ENCODE data around the gene AREG.

AREG gene

GRCh38 chr4:74466242-74466641 lies 21.3 kb downstream of the AREG start:
- DNase-seq, result no peak

DNA sequence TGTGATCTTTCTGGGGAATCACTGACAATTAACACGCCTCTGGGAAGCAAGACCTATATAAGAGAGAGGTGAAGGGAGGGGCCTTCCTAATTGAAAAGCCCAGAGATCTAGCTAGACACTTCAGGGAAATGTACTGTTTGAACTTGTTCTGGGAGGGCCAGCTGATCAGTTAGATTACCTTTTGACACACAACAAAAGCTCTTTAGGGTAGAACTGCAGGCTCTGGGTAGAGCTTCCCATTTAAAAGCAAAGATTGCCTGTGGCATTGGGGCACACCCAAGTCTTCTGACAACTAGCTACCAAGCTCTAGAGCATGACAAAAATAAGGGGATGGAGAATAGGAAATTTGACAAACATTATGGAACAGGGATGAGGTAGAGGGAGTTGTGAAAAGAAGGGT lies 26.3 kb downstream of the AREG start:
- DNase-seq, result no peak

GRCh38 chr4:74473155-74473811 lies 28.3 kb downstream of the AREG start:
- no peak for DNase-seq

GRCh38 chr4:74474345-74475090 lies 29.6 kb downstream of the AREG start:
- DNase-seq, result no peak

GRCh38 chr4:74475091-74475800 lies 30.3 kb downstream of the AREG start:
- DNase-seq, result no peak

DNA sequence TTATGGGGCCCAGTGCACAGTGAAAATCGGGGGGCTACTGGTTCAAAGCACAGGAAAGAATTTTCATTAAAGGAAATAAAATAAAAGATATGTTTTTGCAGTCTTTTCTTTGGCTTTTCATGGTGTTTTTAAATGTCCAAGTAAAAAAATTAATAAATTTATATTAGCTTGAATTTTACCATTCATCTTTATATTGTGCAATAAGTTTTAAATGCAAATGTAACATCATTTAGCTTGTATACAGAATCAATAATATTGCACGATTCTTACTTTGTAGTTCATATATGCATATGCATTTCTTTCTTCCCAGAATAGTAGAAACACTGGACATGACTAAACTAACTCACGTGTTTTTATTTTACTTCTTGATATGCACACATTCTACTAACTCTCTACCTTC lies 31.0 kb downstream of the AREG start:
- no peak for DNase-seq

GRCh38 chr4:74479009-74479408 lies 34.1 kb downstream of the AREG start:
- no peak for DNase-seq

GRCh38 chr4:74480267-74480666 lies 35.3 kb downstream of the AREG start:
- DNase-seq, result no peak

GRCh38 chr4:74481891-74482609 lies 37.1 kb downstream of the AREG start:
- DNase-seq, result no peak

DNA sequence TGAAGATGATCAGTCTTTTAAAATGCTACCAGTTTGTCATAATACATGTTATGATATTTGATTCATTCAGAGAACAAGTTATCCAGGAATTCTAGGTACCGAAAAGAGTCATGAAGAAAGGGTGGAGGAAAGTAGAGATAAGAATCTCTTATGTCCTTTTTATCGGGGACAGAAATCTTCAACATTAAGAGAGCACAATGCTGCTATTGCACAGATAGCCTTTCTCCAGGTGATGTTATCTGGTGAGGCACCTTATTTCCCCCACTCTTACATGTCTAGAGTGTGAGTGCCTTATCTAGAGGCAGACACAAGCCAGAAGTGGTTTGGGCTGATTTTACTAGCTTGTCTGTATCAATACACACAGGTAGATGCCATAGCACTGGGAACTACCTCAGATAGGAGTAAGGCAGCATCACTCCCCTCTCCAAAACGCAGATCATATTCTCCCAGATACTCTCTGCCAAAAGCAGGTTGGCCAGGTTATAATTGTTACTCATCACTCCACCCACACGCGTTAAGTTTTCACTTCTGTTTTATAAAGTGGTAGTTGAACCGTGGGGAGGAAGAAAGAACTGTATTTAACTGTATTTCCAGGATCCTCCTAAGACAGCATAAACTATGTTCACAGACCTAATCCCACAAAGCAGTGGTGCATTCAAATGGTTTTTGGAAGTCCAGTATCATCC lies 38.4 kb downstream of the AREG start:
- DNase-seq, result no peak

DNA sequence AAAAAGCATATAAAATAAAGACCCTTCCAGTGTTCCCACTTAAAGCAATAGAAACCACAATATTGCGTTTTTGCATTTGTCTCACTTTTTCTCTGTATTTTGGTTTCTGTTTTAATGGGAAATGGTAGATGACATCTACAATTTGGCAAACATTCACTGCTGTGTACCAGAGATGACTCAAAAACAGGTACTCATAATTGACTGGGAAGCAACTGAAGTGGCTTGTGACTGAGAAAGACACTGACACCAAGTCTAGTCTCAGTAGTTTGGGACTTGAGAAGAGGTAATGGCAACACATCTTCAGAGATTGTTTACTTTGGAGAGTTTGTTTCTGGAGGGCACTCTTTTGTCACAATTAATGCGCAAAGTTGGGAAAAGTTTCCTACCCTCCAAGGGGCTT lies 42.0 kb downstream of the AREG start:
- no peak for DNase-seq

- no peak for DNase-seq
Measured at GRCh38 chr4:74487771-74488170, 42.8 kb downstream of the AREG start.

GRCh38 chr4:74490736-74491135 lies 45.8 kb downstream of the AREG start:
- no peak for DNase-seq

DNA sequence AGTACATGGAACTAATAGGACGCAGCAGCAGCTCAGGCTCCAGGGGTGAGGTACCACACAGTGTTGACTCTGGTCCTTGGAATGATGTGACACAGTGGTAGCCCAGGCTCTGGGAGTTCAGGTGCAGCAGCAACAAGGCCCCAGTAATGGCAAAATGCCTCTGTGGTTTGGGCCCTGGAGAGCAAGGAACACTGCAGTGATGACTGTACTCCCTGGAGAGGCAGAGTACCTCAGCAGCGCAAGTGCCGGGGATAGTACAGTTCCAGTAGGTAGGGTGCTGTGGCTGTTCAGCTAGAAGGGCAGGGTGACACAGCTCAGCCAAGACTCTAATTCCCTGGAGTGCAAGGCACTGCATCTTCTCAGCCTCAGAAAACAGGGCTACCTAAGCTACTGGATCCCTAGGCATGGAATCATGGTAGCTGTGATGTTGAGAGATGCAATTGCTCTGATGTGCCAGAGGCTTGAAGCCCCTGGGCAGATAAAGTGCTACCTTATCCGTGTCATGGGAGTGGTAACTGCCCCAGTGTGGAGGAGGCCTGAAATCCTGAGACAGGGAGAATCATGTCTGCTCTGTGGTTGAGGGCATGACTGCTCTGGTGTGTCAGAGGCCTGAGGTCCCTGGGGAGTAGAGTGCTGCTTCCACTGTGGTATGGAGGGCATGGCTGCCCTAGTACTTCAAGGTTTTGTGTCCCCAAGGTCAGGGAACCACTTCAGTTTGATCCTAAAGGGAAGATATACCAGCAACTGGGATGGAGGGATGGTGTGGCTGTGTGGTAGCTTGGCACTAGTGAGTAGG lies 55.2 kb downstream of the AREG start:
- DNase-seq, result no peak

GRCh38 chr4:74501579-74501978 lies 56.6 kb downstream of the AREG start:
- DNase-seq, result no peak

DNA sequence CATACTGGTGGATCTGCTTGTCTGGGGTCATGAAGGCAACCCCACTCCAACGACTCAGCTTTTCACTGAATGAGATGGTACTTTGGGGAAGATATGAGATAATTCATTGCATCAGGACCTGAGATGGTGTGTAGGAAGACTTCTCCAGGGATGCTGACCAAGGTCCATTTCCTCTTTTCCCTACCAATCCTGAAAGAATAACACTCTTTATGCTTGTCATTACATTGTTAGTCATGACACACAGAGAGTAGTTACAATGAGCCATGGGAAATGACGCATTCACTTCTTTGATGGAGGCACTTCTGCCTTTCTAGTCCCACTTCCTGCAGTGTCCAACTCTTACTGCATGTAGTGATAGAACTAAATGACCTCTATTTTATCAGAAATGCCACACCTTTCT lies 58.6 kb downstream of the AREG start:
- no peak for DNase-seq

DNA sequence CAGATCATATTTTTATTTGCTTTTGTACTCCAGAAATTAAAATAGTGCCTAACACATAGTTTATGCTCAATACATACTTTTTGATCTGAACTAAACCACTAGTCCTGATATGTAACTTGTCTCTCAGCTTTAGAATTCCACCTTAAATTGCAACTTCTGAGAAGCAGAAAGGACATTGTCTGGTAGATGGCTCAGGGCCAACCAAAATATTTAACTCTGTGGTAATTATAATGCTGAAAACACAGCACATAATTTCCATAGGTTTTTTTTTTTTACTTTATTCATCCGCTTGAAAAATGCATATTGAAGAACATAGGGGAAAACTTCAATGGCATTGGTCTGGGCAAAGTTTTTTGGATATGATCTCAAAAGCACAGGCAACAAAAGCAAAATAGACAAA lies 59.3 kb downstream of the AREG start:
- no peak for DNase-seq
